ENCODE data around the gene RASSF5.

Gene RASSF5

DNA sequence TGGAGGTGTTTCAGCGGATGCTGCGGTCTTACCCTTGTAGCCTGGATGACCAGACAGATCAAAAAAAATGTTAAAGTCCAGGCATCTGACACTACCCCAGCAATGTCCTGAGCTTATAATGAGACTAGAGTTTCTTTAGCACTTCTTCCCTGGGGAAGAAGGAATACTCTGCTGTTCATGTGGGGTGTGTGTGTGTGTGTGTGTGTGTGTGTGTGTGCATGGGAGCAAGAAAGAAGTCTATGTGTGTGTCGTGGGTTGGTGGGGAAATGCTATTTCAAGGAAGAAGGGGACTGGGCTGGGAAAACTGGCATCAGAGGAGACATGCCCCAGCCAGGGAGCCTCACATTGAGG is 3.0 kb upstream of the RASSF5 start:
- Histone ChIP-seq H3K9me3 (ENCODE audit: control insufficient read depth, low read length) (no peaks in the 10 kb centered on the region), H3K27ac (no peak overlapping the region), H3K4me2 (ENCODE audit: low read length) (no peak overlapping the region), H3K9ac (no peak overlapping the region), H2AFZ (no peak overlapping the region), H3K36me3 (ENCODE audit: control insufficient read depth, insufficient read depth, low read length) (no peaks in the 10 kb centered on the region), H3K4me1 (peaks cover 6% of the 10 kb centered on the region), H3K4me3 (ENCODE audit: low read depth, low read length) (no peak overlapping the region), H3K79me2 (no peaks in the 10 kb centered on the region), H3K27me3 (ENCODE audit: control insufficient read depth, insufficient read depth, low read length) (no peaks in the 10 kb centered on the region)
- TF ChIP-seq, protein P1, sequence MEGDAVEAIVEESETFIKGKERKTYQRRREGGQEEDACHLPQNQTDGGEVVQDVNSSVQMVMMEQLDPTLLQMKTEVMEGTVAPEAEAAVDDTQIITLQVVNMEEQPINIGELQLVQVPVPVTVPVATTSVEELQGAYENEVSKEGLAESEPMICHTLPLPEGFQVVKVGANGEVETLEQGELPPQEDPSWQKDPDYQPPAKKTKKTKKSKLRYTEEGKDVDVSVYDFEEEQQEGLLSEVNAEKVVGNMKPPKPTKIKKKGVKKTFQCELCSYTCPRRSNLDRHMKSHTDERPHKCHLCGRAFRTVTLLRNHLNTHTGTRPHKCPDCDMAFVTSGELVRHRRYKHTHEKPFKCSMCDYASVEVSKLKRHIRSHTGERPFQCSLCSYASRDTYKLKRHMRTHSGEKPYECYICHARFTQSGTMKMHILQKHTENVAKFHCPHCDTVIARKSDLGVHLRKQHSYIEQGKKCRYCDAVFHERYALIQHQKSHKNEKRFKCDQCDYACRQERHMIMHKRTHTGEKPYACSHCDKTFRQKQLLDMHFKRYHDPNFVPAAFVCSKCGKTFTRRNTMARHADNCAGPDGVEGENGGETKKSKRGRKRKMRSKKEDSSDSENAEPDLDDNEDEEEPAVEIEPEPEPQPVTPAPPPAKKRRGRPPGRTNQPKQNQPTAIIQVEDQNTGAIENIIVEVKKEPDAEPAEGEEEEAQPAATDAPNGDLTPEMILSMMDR (IDR thresholded peaks at IDR 0.05) = no peak

DNA sequence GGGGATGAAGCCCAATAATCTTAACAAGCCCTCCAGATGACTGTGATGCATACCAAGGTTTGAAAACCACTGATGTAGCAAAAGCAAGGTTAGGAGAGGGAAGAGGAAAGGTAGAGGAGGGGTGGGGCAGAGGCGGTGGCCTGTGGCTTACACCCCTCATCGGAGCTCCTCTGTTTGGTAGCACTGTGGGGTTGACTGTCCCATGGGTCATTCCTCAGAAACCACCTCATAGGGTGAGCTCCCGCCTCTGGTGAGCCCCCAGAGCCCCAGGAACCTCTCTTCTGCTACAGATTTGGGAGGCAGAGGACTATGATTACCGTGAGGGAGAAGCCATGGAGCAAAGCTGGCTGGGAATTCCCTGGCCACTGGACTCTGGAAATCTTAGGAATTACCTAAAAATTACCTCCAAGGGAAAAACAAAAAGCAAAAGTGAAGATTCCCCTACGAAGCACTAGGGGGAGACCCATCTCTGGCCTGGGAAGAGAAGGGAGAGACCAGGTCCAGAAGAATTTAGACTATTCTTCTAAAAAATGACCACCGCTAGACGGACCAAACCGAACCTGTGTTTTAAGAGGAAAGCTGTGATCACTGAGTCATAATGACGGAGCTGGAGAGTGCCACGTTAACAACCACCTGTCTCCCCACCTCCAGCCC is 1.5 kb upstream of the RASSF5 start:
- TF ChIP-seq, protein P1 (IDR thresholded peaks at IDR 0.05) = no peak
- Histone ChIP-seq H3K9me3 (ENCODE audit: control insufficient read depth, low read length) (no peaks in the 10 kb centered on the region), H3K27ac (no peak overlapping the region), H3K27me3 (ENCODE audit: control insufficient read depth, insufficient read depth, low read length) (no peaks in the 10 kb centered on the region), H3K4me3 (ENCODE audit: low read depth, low read length) (no peak overlapping the region), H2AFZ (no peak overlapping the region), H3K4me1 (peaks cover 5% of the 10 kb centered on the region), H3K4me2 (ENCODE audit: low read length) (no peak overlapping the region), H3K79me2 (no peaks in the 10 kb centered on the region), H3K36me3 (ENCODE audit: control insufficient read depth, insufficient read depth, low read length) (no peaks in the 10 kb centered on the region), H3K9ac (no peak overlapping the region)

DNA sequence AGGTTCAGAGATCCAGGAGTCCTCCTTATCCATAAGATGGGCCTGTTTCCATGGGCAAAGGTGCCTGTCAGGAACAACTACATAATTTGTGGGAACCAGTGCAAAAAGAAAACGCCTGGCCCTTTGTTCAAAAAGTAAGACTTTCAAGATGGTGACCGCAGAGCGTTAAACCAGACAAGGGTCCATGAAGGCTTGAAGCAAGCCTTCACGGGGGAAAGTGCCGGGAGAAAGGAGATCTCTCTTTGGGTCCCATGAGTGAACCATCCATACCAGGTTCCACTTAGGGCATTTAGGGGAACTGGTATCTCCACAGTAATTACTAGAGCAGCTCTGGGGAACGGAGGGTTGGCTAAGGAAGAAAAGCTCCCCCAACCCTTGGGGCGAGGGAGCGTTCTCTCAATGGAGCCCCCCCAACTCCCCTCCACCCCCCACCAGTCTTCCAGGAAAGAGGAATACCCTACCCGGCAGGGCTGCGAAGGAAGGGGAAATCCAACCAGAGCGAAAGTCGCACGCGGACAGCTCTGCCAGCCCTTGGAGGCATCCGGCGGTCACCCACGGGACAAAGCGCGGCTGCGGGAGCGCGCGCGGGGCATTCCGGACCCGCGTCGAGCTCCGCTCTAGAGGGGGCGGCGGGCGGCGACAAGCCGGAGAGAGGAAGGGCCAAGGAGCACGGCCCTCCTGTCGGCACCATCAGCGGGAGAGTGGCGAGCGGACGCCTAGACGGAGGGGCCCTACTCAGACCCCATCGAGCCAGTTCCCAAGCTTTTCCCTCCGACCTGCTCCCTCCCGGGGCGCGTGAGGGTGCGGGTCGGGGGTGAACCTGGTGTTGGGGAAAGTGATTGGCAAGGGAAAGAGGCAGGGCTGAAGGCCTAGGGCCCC is 687 bp upstream of the RASSF5 start:
- Histone ChIP-seq H3K4me1 (peaks cover 2% of the 10 kb centered on the region), H2AFZ (peak overlapping the region; percentile 86), H3K4me2 (ENCODE audit: low read length) (peak overlapping the region; percentile 76), H3K27ac (no peak overlapping the region), H3K9me3 (ENCODE audit: control insufficient read depth, low read length) (no peaks in the 10 kb centered on the region), H3K27me3 (ENCODE audit: control insufficient read depth, insufficient read depth, low read length) (no peaks in the 10 kb centered on the region), H3K79me2 (no peaks in the 10 kb centered on the region), H3K9ac (no peak overlapping the region), H3K4me3 (ENCODE audit: low read depth, low read length) (peak overlapping the region; percentile 56), H3K36me3 (ENCODE audit: control insufficient read depth, insufficient read depth, low read length) (no peaks in the 10 kb centered on the region)
- TF ChIP-seq, protein P1 (IDR thresholded peaks at IDR 0.05) = no peak

DNA sequence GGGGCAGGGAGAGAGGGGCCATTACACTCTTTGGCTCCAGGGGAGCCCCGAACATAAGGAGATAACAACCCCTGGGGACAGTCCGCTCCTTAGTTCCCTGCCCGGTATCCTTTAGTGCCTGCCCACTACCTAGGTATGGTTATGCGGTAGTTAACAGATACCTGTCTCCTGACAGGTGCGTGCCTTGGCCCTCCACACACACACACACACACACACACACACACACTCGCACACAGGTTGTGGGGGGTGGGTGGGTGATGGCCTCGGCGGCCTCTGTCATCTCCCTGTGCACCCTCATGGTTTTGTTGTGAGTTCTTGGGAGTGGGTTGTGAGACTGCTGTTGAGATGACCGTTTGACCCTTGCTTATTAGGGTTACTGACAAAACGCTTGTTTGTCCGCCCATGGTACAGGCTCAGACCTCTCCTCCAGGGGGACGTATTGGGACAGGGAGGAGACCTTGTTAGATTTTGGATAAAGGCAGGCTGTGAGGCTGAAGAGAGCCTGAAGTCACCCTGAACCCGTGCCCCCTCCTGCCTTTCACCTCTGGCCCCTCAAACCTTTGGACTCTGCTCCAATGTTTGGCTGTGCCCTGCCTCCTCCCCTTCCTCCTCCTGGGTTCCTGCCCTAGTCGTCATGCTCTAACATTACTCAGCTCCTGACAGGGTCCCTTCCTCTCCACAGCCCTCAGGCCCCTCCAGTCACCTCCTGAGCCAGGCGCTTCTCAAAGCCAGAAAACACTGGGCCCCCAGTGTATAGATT is 979 bp downstream of the RASSF5 start:
- no peak overlapping the region for H3K9ac ChIP-seq
- TF ChIP-seq, protein P1 (IDR thresholded peaks at IDR 0.05) = no peak
- H3K27ac ChIP-seq = no peak overlapping the region
- no peaks in the 10 kb centered on the region for H3K27me3 ChIP-seq (ENCODE audit: control insufficient read depth, insufficient read depth, low read length)
- peaks cover 2% of the 10 kb centered on the region for H3K4me1 ChIP-seq
- peak overlapping the region; percentile 56 for H3K4me3 ChIP-seq (ENCODE audit: low read depth, low read length)
- peak overlapping the region; percentile 86 for H2AFZ ChIP-seq
- no peaks in the 10 kb centered on the region for H3K36me3 ChIP-seq (ENCODE audit: control insufficient read depth, insufficient read depth, low read length)
- H3K79me2 ChIP-seq = no peaks in the 10 kb centered on the region
- peak overlapping the region; percentile 76 for H3K4me2 ChIP-seq (ENCODE audit: low read length)
- H3K9me3 ChIP-seq (ENCODE audit: control insufficient read depth, low read length) = no peaks in the 10 kb centered on the region
